ENCODE measurements around the gene EPHA3.

Gene EPHA3

DNA sequence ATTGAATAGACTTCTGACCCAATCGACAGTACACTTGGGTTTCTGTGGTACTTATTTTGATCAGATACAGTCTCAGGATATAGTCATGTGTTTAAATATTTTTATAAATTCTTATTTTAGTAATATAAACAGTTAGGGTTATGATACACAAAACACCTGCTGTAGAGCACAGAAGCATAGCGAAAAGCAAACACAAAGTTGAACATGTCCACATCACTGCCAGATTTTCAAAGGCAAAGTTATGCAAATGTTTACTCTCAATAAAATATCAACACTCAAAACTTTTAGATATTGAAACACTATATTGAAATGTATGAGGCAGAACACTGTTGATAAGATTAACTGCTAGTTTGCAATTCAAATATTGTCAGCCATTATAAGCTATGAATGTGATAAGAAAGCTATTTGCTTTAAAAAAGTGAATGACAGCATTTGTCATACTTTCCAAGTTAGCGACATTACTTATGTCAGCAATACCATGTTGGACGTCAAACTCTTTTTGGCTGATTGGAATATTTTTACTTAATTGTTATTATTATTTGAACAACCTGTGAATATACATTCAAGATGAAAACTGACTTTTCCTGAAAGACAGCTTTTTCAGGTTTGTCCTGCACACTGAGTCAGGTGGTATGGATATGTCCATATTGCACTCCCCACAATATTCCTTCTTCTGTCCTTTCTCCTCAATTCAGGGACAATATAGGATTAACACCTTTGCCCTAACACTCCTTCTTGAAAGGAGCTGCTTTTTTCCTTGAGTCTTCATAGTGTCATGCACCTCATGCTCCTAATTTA lies 367.1 kb downstream of the EPHA3 start:
- DNase-seq: no peak

DNA sequence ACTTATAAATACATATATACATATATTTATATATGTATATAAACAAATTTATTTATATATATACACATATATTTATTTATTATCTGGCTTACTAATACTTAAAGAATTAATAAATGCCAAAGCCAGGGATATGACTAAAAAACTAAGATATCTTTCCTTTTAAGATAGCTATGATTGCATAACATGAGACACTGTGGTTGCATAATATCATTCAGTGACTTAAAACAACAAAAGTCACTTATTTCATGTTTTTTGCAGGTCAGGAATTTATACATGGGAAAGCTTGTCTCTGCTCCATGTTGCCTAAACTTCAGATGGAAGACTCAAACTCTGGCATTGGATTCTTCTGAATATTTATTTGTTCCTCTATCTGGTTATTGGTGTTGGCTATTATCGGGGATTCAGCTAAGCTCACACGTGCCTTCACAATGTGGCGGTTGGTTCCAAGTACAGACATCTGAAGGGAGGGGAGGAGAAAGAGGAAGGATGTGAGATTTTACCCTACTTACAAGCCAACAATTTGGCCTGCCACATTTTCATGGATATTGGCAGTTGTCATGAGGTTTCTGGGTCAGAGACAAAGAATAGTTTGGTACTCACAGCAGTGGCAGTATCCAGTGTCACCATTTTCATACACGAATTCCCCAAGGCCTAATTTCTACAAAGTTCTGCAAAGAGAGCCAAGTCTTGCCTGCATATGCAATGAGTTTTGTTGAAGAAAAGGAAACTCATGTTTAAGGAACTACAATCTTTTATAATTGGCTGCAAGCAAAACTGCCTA lies 381.6 kb downstream of the EPHA3 start:
- DNase-seq: no peak

DNA sequence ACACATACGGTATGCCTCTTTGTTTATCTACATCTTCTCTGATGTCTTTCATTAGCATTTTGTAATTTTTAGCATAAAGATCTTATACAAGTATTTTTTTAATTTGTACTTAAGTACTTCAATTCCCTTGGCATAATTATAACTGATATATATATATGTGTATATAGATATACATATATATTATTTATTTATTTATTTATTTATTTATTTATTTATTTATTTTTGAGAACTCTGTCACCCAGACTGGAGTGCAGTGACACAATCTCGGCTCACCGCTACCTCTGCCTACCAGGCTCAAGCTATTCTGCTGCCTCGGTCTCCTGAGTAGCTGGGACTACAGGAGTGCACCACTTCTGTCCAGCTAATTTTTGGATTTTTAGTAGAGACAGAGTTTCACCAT lies 382.7 kb downstream of the EPHA3 start:
- DNase-seq: no peak

DNA sequence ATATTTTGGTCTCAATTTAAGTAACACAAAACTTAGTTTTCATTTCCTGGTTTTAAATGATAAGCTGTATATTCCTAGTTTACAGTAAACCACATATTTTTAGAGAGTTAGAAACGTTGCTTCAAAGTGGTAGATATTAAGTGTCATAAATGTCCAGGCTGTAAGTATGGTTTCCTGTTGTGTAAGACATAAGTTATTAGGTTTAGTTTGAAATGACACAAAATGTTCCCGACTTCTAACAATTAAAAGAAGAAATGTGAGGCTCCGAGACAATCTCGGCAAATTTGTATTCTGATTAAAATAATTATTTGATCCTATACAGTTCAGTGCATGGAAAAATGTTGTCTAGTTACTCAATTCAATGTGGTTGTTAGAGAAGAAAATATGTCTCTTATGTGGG lies 387.3 kb downstream of the EPHA3 start:
- DNase-seq: no peak

DNA sequence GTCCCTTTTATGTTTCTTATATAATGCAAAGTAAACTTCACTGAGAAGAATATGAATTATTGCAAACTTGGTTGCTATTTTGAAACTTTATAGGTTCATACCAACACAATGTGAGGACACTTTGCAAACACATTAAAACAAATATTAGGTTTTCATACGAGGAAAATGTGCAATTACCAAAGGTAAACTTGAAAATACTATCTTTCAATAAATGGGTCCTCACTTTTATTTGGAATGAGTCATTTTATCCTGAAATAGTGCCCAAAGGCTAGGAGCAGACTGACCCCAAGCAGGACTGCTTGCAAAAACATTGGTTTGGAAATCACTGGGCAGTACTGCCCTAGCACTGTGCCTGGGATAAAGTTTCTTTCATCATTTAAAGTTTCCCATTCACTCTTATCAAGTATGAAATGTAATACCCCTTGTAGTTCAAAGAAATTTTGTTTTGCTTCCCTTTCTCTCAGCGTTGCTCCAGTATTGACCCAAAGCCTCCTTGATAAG lies 396.5 kb downstream of the EPHA3 start:
- DNase-seq: no peak

DNA sequence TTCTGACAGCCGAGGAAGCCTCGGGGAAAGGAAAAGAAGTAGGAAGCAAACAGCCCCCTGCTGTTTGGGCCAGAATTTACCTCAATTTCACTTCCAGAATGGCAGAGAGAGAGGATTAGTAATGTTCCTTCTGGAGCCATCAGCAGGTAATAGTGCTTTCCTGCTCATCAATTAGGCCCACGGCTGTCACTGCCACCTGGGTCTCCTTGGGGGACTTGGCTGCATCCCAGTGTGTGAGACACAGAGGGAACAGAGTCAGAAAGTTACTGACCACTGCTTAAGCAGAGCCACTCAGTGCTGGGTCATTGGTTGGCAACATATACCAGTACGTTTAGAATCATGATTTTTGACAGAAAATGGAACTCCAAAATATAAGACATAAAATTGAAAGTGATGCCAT lies 397.0 kb downstream of the EPHA3 start:
- DNase-seq: no peak

DNA sequence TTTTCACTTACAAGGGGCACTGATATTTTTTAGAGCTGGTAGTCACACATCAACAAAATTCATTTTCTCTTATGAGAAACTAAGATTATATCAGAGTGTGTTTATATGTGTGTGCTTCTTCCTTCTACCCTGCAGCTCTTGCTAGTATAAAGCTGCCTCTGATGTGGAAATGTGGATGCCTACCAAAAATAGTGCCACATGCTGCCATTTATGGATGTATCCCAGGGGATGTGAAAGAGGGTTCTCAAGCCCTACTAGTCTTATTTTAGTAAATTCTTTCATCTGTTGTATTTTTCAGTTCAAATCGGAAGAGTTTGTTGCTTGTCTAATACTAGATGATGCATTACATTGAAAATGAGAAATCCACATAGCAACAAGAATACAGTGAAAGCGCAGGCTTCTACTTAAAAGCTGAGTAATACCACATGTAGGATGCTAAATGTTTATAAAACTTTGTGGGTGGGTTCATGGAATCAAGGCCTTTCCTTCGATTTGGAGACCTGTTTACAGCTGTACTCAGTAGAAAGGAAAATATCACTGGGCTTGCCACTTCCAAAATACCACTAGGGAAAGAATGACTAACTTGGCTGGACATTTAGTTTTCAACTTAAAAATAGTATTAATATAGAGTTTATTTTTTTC lies 399.2 kb downstream of the EPHA3 start:
- no peak for DNase-seq

DNA sequence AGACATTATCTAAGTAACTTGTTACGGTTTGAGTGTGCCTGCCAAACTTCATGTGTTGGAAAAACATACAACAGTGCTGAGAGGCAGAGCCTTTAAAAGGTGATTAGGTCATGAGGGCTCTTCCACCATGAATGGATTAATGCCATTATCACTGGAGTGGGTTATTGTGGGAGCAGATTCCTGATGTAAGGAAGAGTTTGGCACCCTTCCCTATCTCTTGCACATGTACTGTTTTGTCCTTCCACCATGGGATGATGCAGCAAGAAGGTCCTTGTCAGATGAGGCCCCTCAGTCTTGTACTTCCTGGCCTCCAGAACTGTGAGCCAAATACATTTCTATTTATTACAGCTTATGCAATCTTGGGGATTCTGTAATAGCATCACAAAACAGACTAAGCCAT lies 413.9 kb downstream of the EPHA3 start:
- DNase-seq: no peak

DNA sequence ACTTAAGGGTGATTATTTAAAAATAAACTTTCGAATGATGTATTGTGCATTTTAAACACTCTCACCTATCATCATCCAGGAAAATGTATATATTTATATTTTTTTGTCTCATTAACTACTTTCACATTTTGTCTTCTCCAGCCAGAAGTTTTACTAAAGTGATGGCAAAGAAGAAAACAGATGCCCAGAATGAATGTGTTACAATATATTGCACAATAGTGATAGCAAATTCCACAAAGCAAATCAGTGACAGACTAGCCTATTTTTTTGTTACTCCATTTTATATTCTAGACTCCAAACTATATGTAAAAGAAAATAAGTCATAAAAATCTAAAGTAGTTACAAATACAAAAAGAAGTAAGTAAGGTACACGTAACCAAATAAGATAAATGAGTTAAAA lies 414.7 kb downstream of the EPHA3 start:
- DNase-seq: no peak

DNA sequence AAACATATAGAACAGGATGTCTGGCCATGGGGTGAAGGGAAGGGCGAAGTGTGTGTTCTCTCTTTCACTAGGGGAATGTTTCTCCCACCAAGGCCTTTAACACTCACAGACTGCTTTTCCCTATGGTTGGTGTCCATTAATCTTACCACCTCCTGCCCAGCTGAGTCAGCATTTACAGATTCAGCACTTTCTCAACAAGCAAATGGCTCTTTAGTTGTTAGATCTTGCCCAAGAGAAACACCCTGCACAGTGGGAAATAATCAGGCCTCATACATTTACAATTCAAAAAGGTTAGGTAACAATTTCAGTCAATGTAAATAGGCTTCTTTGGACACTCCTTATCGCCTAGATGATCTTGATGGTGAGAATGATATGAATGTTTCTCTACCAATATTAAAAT lies 418.2 kb downstream of the EPHA3 start:
- no peak for DNase-seq

DNA sequence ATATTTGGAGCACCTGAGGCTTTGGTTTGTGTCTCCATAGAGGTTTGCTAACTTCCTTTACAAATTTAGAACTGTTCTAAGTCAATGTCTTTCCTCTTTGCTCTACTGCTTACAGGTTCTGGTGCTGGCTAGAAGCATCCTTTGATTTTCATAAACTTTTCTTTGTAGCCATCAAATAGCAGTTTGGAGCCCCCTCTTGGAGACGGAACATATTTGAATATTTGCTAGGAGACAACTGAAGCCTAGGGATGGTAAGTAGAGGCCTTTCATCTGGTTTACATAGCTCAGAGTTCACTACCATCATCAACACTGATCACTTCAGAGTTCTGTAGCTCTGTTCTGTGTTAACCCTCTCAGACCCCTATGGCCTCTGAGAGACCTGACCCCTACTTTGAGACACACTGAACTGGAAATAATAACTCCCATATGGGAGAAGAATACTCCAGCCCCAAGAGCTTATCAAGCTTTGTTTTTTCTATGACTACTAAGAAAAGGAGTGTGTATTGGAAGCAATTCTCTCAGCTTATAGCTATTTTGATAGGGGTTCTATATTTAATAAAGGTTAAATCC lies 420.4 kb downstream of the EPHA3 start:
- no peak for DNase-seq
